ENCODE data around the gene GLRX.

- no peak for TF ChIP-seq POLR2AphosphoS5 (IDR thresholded peaks at IDR 0.05; ENCODE audit: low read depth, low read length)
- TF ChIP-seq POLR2A (IDR thresholded peaks at IDR 0.05; ENCODE audit: low read depth, low read length) = no peak
- TF ChIP-seq TAF1 (IDR thresholded peaks at IDR 0.05; ENCODE audit: low read depth, low read length) = no peak
Observed at GRCh38 chr5:95838556-95838955, 16.0 kb upstream of the GLRX start.
